IMR-90 (cell line): ENCODE results near the gene SPAG9. TPM values are rescaled to one million over a fixed set of nuclear protein-coding genes. Genes with fewer than 3 reads are reported as not detected.

Experiments used
- ATAC-seq: fragments of 200-7000 bp; cut with Tn5 transposase; 2 replicates; pipeline ENCODE4 v1.9.1; 2020; ENCODE audit warnings: low read depth, mild to moderate bottlenecking, moderate library complexity
- BruUV-seq: library from RNA; stranded (reverse); fragments of 400-500 nt; replicated peaks from 2 replicates; lab custom pipeline; 2021; lab: Mats Ljungman, UMichigan
- CTCF ChIA-PET: fragments of 300-600 bp; formaldehyde crosslinking; extraction: SDS; loops from one replicate; lab custom pipeline; 2021; ENCODE audit warnings: antibody characterized with exemption; lab: Yijun Ruan, JAX
- POLR2A ChIA-PET: fragments of 300-600 bp; sonication (Branson Sonifier 250); formaldehyde crosslinking; loops from one replicate; lab custom pipeline; 2022; ENCODE audit warnings: antibody characterized with exemption; ENCODE audit not compliant: unreplicated experiment; lab: Charles Lee
- DNase-seq: peaks from one replicate; pipeline ENCODE4 v3.0.0; 2013
- H2AFZ ChIP-seq: replicated peaks from 2 replicates; pipeline ENCODE3; 2013; ENCODE audit warnings: low read length, mild to moderate bottlenecking; ENCODE audit not compliant: poor library complexity
- H2AK5ac ChIP-seq: 2 replicates; pipeline ENCODE4 v1.6.1; 2013; ENCODE audit warnings: low read depth, low read length, inconsistent platforms
- H2AK9ac ChIP-seq: replicated peaks from 2 replicates; pipeline ENCODE3; 2013; ENCODE audit warnings: mild to moderate bottlenecking, low read depth, low read length, moderate library complexity; ENCODE audit not compliant: poor library complexity
- H2BK120ac ChIP-seq: 2 replicates; pipeline ENCODE4 v1.6.1; 2013; ENCODE audit warnings: low read depth, low read length, inconsistent platforms
- H2BK15ac ChIP-seq: 3 replicates; pipeline ENCODE4 v1.6.1; 2013; ENCODE audit warnings: low read depth, low read length, inconsistent platforms
- H2BK20ac ChIP-seq: 2 replicates; pipeline ENCODE4 v1.6.1; 2013; ENCODE audit warnings: low read depth, mild to moderate bottlenecking, inconsistent platforms, low read length, moderate library complexity
- H2BK5ac ChIP-seq: 2 replicates; pipeline ENCODE4 v1.6.1; 2013; ENCODE audit warnings: mild to moderate bottlenecking, low read depth, low read length, inconsistent platforms; ENCODE audit not compliant: poor library complexity, severe bottlenecking
- H3K14ac ChIP-seq: replicated peaks from 2 replicates; pipeline ENCODE4 v1.6.1; 2013; ENCODE audit warnings: low read depth, low read length, inconsistent platforms
- H3K18ac ChIP-seq: 2 replicates; pipeline ENCODE4 v1.6.1; 2013; ENCODE audit warnings: low read depth, low read length, control low read depth
- H3K23ac ChIP-seq: 2 replicates; pipeline ENCODE4 v1.6.1; 2013; ENCODE audit warnings: low read depth, low read length, inconsistent platforms
- H3K27ac ChIP-seq: 2 replicates; pipeline ENCODE4 v1.5.1; 2013; ENCODE audit warnings: mild to moderate bottlenecking, control low read depth, low read length; ENCODE audit not compliant: insufficient read depth
- H3K27me3 ChIP-seq: 2 replicates; pipeline ENCODE4 v1.6.1; 2013; ENCODE audit warnings: low read length; ENCODE audit not compliant: control insufficient read depth, insufficient read depth
- H3K36me3 ChIP-seq: 2 replicates; pipeline ENCODE4 v1.6.1; 2013; ENCODE audit warnings: low read length, mixed read lengths; ENCODE audit not compliant: control insufficient read depth, insufficient read depth
- H3K4ac ChIP-seq: 2 replicates; pipeline ENCODE4 v1.6.1; 2013; ENCODE audit warnings: low read depth, low read length, inconsistent platforms
- H3K4me1 ChIP-seq: 2 replicates; pipeline ENCODE4 v1.6.1; 2013; ENCODE audit warnings: low read length, mixed read lengths; ENCODE audit not compliant: control insufficient read depth, insufficient read depth
- H3K4me2 ChIP-seq: 2 replicates; pipeline ENCODE4 v1.6.1; 2013; ENCODE audit warnings: low read depth, mild to moderate bottlenecking, control low read depth, low read length, moderate library complexity
- H3K4me3 ChIP-seq: 2 replicates; pipeline ENCODE4 v1.5.1; 2013; ENCODE audit warnings: low read depth, mild to moderate bottlenecking, control low read depth, low read length, moderate library complexity; ENCODE audit not compliant: insufficient read depth
- H3K56ac ChIP-seq: 2 replicates; pipeline ENCODE4 v1.6.1; 2013; ENCODE audit warnings: low read length, inconsistent platforms; ENCODE audit not compliant: insufficient read depth; ENCODE audit errors: extremely low read depth
- H3K79me1 ChIP-seq, 2 experiments: 2 replicates each; pipeline ENCODE4 v1.6.1; 2013; ENCODE audit warnings: low read length in 2 of 2, inconsistent platforms in 1 of 2, low read depth in 1 of 2
- H3K9ac ChIP-seq: 2 replicates; pipeline ENCODE4 v1.6.1; 2013; ENCODE audit warnings: low read depth, low read length, control low read depth
- H3K9me1 ChIP-seq: 2 replicates; pipeline ENCODE4 v1.6.1; 2013; ENCODE audit warnings: low read length, inconsistent platforms; ENCODE audit not compliant: insufficient read depth
- H3K9me3 ChIP-seq: 2 replicates; pipeline ENCODE4 v1.6.1; 2013; ENCODE audit warnings: low read length; ENCODE audit not compliant: control insufficient read depth, insufficient read depth
- H4K20me1 ChIP-seq: 2 replicates; pipeline ENCODE4 v1.6.1; 2013; ENCODE audit warnings: low read length, inconsistent platforms; ENCODE audit not compliant: insufficient read depth
- H4K5ac ChIP-seq: 2 replicates; pipeline ENCODE4 v1.6.1; 2013; ENCODE audit warnings: mild to moderate bottlenecking, low read depth, low read length, control low read depth
- H4K8ac ChIP-seq, 2 experiments: 2 replicates each; pipeline ENCODE4 v1.6.1; 2013; ENCODE audit warnings: low read depth in 2 of 2, low read length in 2 of 2, control low read depth in 1 of 2, inconsistent platforms in 1 of 2
- H4K91ac ChIP-seq: 2 replicates; pipeline ENCODE4 v1.6.1; 2013; ENCODE audit warnings: low read depth, low read length, inconsistent platforms; ENCODE audit not compliant: insufficient read depth
- CHD1 ChIP-seq: IDR thresholded peaks from 2 replicates; pipeline ENCODE4 v1.6.1; 2012; ENCODE audit warnings: low read depth, low read length, improper control_type of control experiment
- WGBS, 2 experiments: methylation state at CpG; one replicate each; pipeline versions ENCODE4 v1.1.5 to v1.1.7; 2013; ENCODE audit warnings: missing lambda C conversion rate in 2 of 2; ENCODE audit not compliant: insufficient read length in 1 of 2; ENCODE audit errors: extremely low coverage in 2 of 2; 5-methylcytosine and 5-hydroxymethylcytosine counted together
- dilution Hi-C: fragments of 300-500 bp; cut with HindIII; formaldehyde crosslinking; loops from one replicate; pipeline ENCODE4 v1.14.3; 2018; ENCODE audit warnings: low sequenced_read_pairs; ENCODE audit not compliant: unreplicated experiment
- in situ Hi-C: fragments of 300-500 bp; cut with MboI; formaldehyde crosslinking; loops from 3 replicates; pipeline ENCODE4 v1.14.3; 2019; ENCODE audit warnings: low sequenced_read_pairs, inconsistent platforms, mixed read lengths
- intact Hi-C: fragments of 100-400 bp; cut with micrococcal nuclease; formaldehyde crosslinking; loops from 2 replicates; pipeline ENCODE4 v1.10.0; 2022
- polyA plus RNA-seq, 3 experiments: library from polyadenylated mRNA; depleted of rRNA; stranded (reverse); fragments of >200 nt; gene quantifications; 2 replicates each; pipeline ENCODE4 v1.2.3, GENCODE V29; 2012; ENCODE audit warnings: low replicate concordance in 1 of 3
- total RNA-seq: library from RNA; depleted of rRNA; stranded (reverse); fragments of >200 nt; gene quantifications from 2 replicates; pipeline ENCODE4 v1.2.3, GENCODE V29; 2012

SPAG9 gene
- total and polyA plus RNA-seq, 2 of the 4 experiments (the other 2 are of a cell fraction): 26.7 to 75.5 TPM

GRCh38 chr17:51065466-51065865 is 55.2 kb downstream of the SPAG9 start:
- H3K18ac ChIP-seq: no peak overlapping the region
- H2BK15ac ChIP-seq: no peak overlapping the region
- ChIA-PET CTCF (interaction anchor here (0.9 to 1.4 kb wide), 2 partner anchors 20 to 65 kb away, joined by 3 read pairs; no protein-coding TSS in a partner anchor), POLR2A (no interaction called here)
- peaks cover 8% of the 10 kb centered on the region for H3K4me1 ChIP-seq
- H4K5ac ChIP-seq: no peak overlapping the region
- intact Hi-C loops (no loop called here), dilution Hi-C loops (no loop called here), in situ Hi-C loops (no loop called here)
- no peak overlapping the region for H3K56ac ChIP-seq
- no peak for TF ChIP-seq CHD1
- no peak overlapping the region for H2BK120ac ChIP-seq
- no peak overlapping the region for H3K4me2 ChIP-seq
- H3K14ac ChIP-seq: 0 out of 2 replicates have a peak overlapping the region, but pooled peaks have one; percentile 6
- no CpG with 5 or more reads among the region's 1 CpG for WGBS, 2 experiments
- H4K20me1 ChIP-seq: peaks cover 3% of the 10 kb centered on the region; the same call in 1 of the 2 replicates
- no TSS peak for BruUV-seq
- H3K36me3 ChIP-seq: no peaks in the 10 kb centered on the region
- peaks cover 10% of the 10 kb centered on the region for H3K9me1 ChIP-seq
- no peak overlapping the region for H2BK5ac ChIP-seq
- H3K79me1 ChIP-seq: peaks cover 23 to 42% of the 10 kb centered on the region in 2 experiments
- peak overlapping the region; percentile 48; the same call in 1 of the 2 replicates for H3K4ac ChIP-seq
- ATAC-seq: no peak
- H4K91ac ChIP-seq: no peak overlapping the region
- no peak overlapping the region for H3K4me3 ChIP-seq
- no peak overlapping the region for H2AFZ ChIP-seq
- DNase-seq: no peak
- H3K27me3 ChIP-seq: no peaks in the 10 kb centered on the region
- H3K23ac ChIP-seq: peak overlapping the region; percentile 64
- H2AK5ac ChIP-seq: no peak overlapping the region
- H3K9me3 ChIP-seq: no peaks in the 10 kb centered on the region
- no peak overlapping the region for H3K9ac ChIP-seq
- H4K8ac ChIP-seq: peak overlapping the region in 1 of 2 experiments; percentile 38; a peak in 1 of 4 replicates
- no peak overlapping the region for H3K27ac ChIP-seq
- H2BK20ac ChIP-seq: no peak overlapping the region
- H2AK9ac ChIP-seq: no peak overlapping the region
